Effector memory CD8-positive, alpha-beta T cell (primary cell): ENCODE data around the gene SERPINE1.

Source experiments
- ATAC-seq: fragments of 150-1000 bp; cut with Tn5 transposase; replicated peaks from 2 replicates; pipeline ENCODE4 v1.10.0; 2021; ENCODE audit warnings: mild to moderate bottlenecking, moderate library complexity
- DNase-seq, 3 experiments: peaks; one replicate each; pipeline ENCODE4 v3.0.0; 2021
- H3K27ac Mint-ChIP-seq, 2 donors: one replicate each; pipeline ENCODE4 v1.8.0; 2022; ENCODE audit warnings: mild to moderate bottlenecking in 2 of 2, mixed read lengths in 2 of 2, moderate library complexity in 2 of 2
- H3K27me3 Mint-ChIP-seq, 2 donors: one replicate each; pipeline ENCODE4 v1.8.0; 2022; ENCODE audit warnings: mixed read lengths in 2 of 2
- H3K36me3 Mint-ChIP-seq: one replicate; pipeline ENCODE4 v1.8.0; 2022; ENCODE audit warnings: mild to moderate bottlenecking, moderate library complexity, mixed read lengths; ENCODE audit not compliant: insufficient read depth
- H3K4me1 Mint-ChIP-seq, 2 donors: one replicate each; pipeline ENCODE4 v1.8.0; 2022; ENCODE audit warnings: low read depth in 2 of 2, mixed read lengths in 2 of 2
- H3K4me3 Mint-ChIP-seq, 2 donors: one replicate each; pipeline ENCODE4 v1.8.0; 2022; ENCODE audit warnings: mild to moderate bottlenecking in 2 of 2, mixed read lengths in 2 of 2, moderate library complexity in 2 of 2
- H3K9me3 Mint-ChIP-seq, 2 donors: one replicate each; pipeline ENCODE4 v1.8.0; 2022; ENCODE audit warnings: mixed read lengths in 2 of 2

SERPINE1 gene

DNA sequence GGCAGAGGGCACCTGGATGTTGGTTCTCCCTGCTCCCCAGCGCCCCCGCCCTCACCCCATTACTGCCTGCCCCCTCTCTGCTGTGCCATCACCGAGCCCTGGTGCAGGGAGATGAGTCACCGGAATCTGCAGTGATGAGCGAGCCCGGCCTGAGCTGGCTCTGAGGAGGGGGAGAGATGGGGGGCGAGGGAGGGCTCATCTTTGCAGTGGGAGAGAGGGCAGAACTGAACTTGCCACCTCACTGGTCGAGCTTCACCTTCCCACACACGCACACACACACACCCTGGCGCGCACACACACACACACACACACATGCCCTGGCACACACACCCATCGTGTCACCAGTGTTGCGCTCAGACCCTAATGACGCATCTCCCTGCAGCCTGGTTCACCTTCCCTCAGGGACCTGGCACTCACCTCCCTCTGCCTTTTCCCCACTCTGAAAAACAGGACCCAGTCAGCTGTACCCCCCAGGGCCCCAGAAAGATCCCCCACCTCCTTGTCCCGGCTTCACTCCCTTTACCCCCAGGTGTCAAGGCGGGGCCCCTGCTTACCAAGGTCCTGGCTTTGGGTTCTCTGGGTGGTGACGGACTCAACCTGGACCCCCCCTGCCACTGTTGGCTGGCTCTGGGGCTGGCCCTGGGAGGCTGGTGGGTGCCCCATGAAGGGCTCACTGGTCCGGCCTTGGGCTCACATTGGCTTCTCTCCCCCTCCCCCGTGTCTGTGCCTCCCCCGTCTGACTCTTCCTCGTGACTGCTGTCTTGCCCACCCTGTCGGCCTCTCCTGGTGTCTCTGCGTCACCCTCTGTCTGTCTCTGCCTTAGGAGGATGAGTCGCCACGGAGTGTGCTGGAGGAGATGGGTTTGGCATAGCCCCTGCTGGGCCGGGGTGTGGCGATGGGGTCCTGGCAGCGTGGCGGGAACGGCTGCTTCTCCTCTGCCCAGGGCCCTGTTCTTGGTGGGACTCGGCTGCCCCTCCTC lies 33.1 kb downstream of the SERPINE1 start:
- ATAC-seq: no peak

GRCh38 chr7:101160910-101161309 lies 34.0 kb downstream of the SERPINE1 start:
- Mint-ChIP-seq H3K4me3 (peak overlapping the region in 1 of 2 donors; percentile 31), H3K27me3 (peaks cover 15 to 42% of the 10 kb centered on the region in 2 donors), H3K27ac (no peak overlapping the region), H3K36me3 (peaks cover 14% of the 10 kb centered on the region), H3K4me1 (peaks cover 11 to 14% of the 10 kb centered on the region in 2 donors), H3K9me3 (peaks cover 0 to 4% of the 10 kb centered on the region in 2 donors)
- no peak for ATAC-seq
- no peak for DNase-seq

More for the DNA sequence above, 33.1 kb downstream of the SERPINE1 start:
- Mint-ChIP-seq H3K9me3 (no peaks in the 10 kb centered on the region), H3K4me3 (no peak overlapping the region), H3K4me1 (peaks cover 10 to 13% of the 10 kb centered on the region in 2 donors), H3K27me3 (peaks cover 7 to 33% of the 10 kb centered on the region in 2 donors), H3K27ac (no peak overlapping the region), H3K36me3 (peaks cover 7% of the 10 kb centered on the region)
- no peak for DNase-seq

DNA sequence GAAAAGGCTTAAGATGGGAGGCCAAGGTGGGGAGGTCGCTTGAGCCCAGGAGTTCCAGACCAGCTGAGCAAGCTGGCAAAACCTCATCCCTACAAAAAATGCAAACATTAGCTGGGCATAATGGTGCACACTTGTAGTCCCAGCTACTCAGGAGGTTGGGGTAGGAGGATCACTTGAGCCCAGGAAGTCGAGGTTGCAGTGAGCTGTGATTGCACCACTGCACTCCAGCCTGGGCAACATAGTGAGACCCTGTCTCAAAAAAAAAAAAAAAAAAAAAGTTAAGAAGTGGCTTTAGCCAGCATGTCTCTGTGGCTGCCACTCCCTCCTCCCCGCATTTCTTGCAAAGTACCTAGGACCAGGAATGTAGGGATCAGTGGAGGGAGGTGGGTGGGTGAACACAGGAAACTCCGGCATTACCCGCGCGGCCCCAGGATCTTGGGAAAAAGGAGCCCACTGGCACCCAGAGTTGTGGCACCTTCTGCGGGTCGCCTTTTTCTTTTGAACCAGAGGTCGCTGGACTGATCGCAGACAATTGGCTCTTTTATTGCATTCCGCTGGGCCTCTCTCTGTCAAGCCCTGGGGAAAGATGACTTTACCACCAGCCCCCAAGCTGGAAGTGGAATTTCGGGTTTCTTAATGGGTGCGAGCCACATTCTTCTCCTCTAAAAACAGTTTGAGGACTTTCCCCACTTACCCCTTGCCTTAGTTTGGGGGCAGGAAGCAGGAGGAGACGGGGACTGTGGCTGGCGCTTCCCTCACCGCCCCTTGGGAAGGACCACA lies 35.0 kb downstream of the SERPINE1 start:
- H3K27me3 Mint-ChIP-seq: peaks cover 24 to 52% of the 10 kb centered on the region in 2 donors
- peaks cover 16 to 18% of the 10 kb centered on the region in 2 donors for H3K4me1 Mint-ChIP-seq
- H3K36me3 Mint-ChIP-seq: peaks cover 19% of the 10 kb centered on the region
- peaks cover 0 to 4% of the 10 kb centered on the region in 2 donors for H3K9me3 Mint-ChIP-seq
- ATAC-seq (no peak), DNase-seq (no peak)
- H3K4me3 Mint-ChIP-seq: peak overlapping the region; percentile 74 to 91
- no peak overlapping the region for H3K27ac Mint-ChIP-seq

DNA sequence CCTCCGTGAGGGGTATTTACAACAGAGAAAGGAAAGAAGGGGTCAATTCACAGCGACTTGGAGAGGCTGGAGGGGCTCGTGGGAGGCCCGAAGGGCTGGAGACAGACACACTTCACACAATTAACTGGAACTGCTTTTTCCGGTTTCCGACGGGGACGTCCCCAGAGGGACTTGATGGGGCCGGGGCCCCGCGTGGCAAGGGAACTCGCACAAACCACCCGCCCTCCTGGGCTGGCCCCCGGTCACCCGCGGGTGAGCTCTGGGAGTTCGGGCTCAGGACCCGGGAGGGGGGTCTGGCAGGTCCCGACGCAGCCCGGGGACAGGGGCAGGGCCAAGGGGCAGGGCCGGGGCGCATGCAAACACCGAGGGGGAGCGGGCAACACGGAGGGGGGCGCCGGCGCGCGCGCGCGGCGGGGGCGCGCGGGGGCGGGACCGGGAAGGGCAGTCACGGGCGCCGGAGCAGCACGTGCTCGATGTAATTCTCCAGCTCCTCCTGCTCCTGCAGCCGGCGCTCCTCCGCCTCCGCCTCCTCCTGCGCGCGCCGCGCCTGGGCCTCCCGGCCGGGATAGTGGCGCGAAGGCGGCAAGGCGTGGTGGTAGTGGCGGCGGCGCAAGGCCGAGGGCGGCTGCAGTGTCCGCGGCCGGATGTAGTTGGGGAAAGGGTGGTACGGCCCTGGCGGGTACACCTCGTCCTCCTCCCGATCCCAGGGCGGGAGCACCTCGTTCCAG lies 35.8 kb downstream of the SERPINE1 start:
- DNase-seq (no peak), ATAC-seq (no peak)
- peaks cover 18 to 25% of the 10 kb centered on the region in 2 donors for H3K4me1 Mint-ChIP-seq
- peaks cover 22% of the 10 kb centered on the region for H3K36me3 Mint-ChIP-seq
- no peak overlapping the region for H3K27ac Mint-ChIP-seq
- peaks cover 0 to 4% of the 10 kb centered on the region in 2 donors for H3K9me3 Mint-ChIP-seq
- H3K27me3 Mint-ChIP-seq: peaks cover 32 to 60% of the 10 kb centered on the region in 2 donors
- peak overlapping the region; percentile 74 to 91 for H3K4me3 Mint-ChIP-seq

GRCh38 chr7:101163279-101164070 lies 36.6 kb downstream of the SERPINE1 start:
- peak overlapping the region; percentile 74 to 91 for H3K4me3 Mint-ChIP-seq
- H3K27ac Mint-ChIP-seq: no peak overlapping the region
- peaks cover 0 to 4% of the 10 kb centered on the region in 2 donors for H3K9me3 Mint-ChIP-seq
- peaks cover 22% of the 10 kb centered on the region for H3K36me3 Mint-ChIP-seq
- peaks cover 40 to 68% of the 10 kb centered on the region in 2 donors for H3K27me3 Mint-ChIP-seq
- peaks cover 21 to 30% of the 10 kb centered on the region in 2 donors for H3K4me1 Mint-ChIP-seq
- DNase-seq (no peak), ATAC-seq (no peak)

GRCh38 chr7:101164071-101164840 lies 37.4 kb downstream of the SERPINE1 start:
- Mint-ChIP-seq H3K27me3 (peaks cover 48 to 76% of the 10 kb centered on the region in 2 donors), H3K4me3 (peak overlapping the region; percentile 74 to 91), H3K27ac (no peak overlapping the region), H3K9me3 (peaks cover 0 to 4% of the 10 kb centered on the region in 2 donors), H3K36me3 (peaks cover 22% of the 10 kb centered on the region), H3K4me1 (peaks cover 26 to 36% of the 10 kb centered on the region in 2 donors)
- DNase-seq (no peak), ATAC-seq (no peak)

DNA sequence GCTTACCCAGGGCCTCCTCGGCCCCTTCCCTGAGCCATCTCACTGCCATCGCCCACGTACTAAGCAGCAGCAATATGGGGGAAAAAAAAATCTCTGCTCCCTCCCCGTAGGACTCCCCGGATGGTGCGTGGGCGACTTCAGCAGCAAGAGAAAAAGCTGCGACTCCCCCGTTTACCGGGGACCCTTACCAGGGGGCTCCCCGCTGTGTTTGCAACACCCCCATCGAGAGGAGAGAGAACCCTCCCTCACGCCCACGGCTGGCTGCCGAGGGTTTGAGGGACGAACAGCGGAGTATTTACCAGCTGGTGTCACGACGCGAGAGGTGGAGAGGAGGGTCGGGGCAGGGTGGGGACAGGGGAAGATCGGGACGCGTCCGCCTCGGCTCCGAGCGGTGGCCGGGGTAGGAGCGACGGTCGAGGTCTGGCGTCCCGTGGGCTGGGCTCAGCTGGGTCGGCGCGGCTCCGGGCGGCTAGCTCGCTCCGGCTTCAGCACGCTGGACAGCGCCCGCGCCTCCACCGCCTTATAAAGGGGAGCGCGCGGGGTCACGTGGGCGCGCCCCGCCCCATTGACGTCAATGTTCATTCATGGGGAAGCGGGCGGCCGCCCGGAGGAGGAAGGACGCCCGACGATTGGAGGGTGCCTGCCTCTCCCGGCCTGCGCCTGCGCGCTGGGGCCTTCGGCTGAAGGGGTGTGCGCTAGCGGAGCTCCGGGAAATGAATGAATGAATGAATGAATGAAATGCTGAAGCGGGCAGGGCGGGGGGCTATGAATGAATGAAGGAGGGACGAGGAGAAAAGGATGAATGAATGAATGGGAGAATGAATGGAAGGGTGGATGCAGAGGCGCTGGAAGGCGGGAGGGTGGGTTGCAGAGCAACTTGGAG lies 38.4 kb downstream of the SERPINE1 start, which contains the start of gene VGF:
Gene VGF, minus strand, starts transcription at position 495 of the 883 bp plus-strand sequence. CDS start 726 bp downstream, outside the sequence.
- peak; percentile 88 to 92 (median 91) for DNase-seq
- peak within 1 kb of the TSS; percentile 23 to 94 for H3K27ac Mint-ChIP-seq
- peaks cover 36 to 43% of the 10 kb centered on the region in 2 donors for H3K4me1 Mint-ChIP-seq
- peaks cover 0 to 4% of the 10 kb centered on the region in 2 donors for H3K9me3 Mint-ChIP-seq
- ATAC-seq: peak; percentile 85
- H3K36me3 Mint-ChIP-seq: peaks cover 22% of the 10 kb centered on the region
- peaks cover 58 to 82% of the 10 kb centered on the region in 2 donors for H3K27me3 Mint-ChIP-seq
- H3K4me3 Mint-ChIP-seq: peak within 1 kb of the TSS; percentile 74 to 91

DNA sequence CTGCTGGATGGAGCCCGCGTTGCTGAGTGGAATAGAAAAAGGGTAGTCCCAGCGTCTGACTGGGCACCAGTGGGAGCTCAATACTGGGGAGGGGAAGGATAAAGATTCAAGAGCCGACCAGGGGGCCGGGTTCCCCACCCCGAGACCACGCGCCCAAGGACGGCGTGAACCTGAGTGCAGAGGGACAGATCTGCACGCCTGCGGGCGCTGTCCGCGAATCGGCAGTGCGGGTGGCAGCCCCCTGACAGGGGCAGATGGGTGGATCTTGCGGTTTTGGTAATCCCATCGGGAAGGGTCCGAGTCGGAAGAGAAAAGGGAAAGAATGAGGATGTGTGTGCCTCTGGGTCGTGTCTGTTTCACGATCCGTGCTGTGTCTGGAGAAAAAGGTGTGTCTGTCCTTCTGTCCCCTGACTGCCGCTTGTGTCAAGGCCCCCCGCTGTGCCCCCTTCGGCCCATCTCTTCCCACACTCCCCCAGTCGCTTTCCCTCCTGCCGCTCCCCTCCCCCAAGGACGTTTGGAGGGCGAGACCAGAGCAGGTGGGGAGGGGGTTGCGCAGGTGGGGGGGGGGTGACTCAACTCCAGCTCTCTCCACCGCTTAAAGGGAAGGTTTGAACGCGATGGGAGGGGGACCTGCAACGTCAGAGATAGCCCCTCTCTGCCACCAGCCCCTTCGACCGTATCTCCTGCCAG lies 39.2 kb downstream of the SERPINE1 start:
- H3K4me1 Mint-ChIP-seq: peaks cover 44 to 51% of the 10 kb centered on the region in 2 donors
- DNase-seq: no peak
- peaks cover 0 to 4% of the 10 kb centered on the region in 2 donors for H3K9me3 Mint-ChIP-seq
- peaks cover 66 to 82% of the 10 kb centered on the region in 2 donors for H3K27me3 Mint-ChIP-seq
- peaks cover 22% of the 10 kb centered on the region for H3K36me3 Mint-ChIP-seq
- no peak for ATAC-seq
- peak overlapping the region; percentile 74 to 91 for H3K4me3 Mint-ChIP-seq
- H3K27ac Mint-ChIP-seq: peak overlapping the region; percentile 23 to 94

- DNase-seq (no peak), ATAC-seq (no peak)
- H3K27ac Mint-ChIP-seq: peak overlapping the region in 1 of 2 donors; percentile 31
- H3K4me1 Mint-ChIP-seq: peaks cover 49 to 56% of the 10 kb centered on the region in 2 donors
- H3K4me3 Mint-ChIP-seq: no peak overlapping the region
- peaks cover 22% of the 10 kb centered on the region for H3K36me3 Mint-ChIP-seq
- H3K9me3 Mint-ChIP-seq: peaks cover 0 to 4% of the 10 kb centered on the region in 2 donors
- peaks cover 66 to 82% of the 10 kb centered on the region in 2 donors for H3K27me3 Mint-ChIP-seq
Measured at GRCh38 chr7:101166648-101166908, 39.7 kb downstream of the SERPINE1 start.

- ATAC-seq (no peak), DNase-seq (no peak)
- H3K4me1 Mint-ChIP-seq: peaks cover 54 to 60% of the 10 kb centered on the region in 2 donors
- no peak overlapping the region for H3K4me3 Mint-ChIP-seq
- H3K27ac Mint-ChIP-seq: peak overlapping the region in 1 of 2 donors; percentile 31
- H3K36me3 Mint-ChIP-seq: peaks cover 27% of the 10 kb centered on the region
- H3K9me3 Mint-ChIP-seq: peaks cover 0 to 4% of the 10 kb centered on the region in 2 donors
- peaks cover 69 to 82% of the 10 kb centered on the region in 2 donors for H3K27me3 Mint-ChIP-seq
Measured at GRCh38 chr7:101166909-101167644, 40.2 kb downstream of the SERPINE1 start.
